WTC11 (cell line): ENCODE results near the gene ALPK1. TPM values are rescaled to one million over a fixed set of nuclear protein-coding genes. Genes with fewer than 3 reads are reported as not detected.

ENCODE experiments used
- ATAC-seq: fragments of 200-7000 bp; cut with Tn5 transposase; 2 replicates; pipeline ENCODE4 v1.10.0; 2021; ENCODE audit warnings: mild to moderate bottlenecking, moderate library complexity
- CTCF ChIA-PET: fragments of 300-600 bp; sonication (Branson Sonifier 250); formaldehyde crosslinking; loops from one replicate; lab custom pipeline; 2021; ENCODE audit warnings: antibody characterized with exemption; lab: Charles Lee
- POLR2A ChIA-PET: fragments of 350-600 bp; sonication (Branson Sonifier 250); formaldehyde crosslinking; loops from one replicate; lab custom pipeline; 2021; ENCODE audit warnings: antibody characterized with exemption; lab: Charles Lee
- DNase-seq: peaks from one replicate; pipeline ENCODE4 v3.0.0; 2021; ENCODE audit warnings: low spot score
- H3K27ac Mint-ChIP-seq: 2 replicates; pipeline ENCODE4 v1.8.0; 2021; ENCODE audit warnings: mixed read lengths
- H3K27me3 Mint-ChIP-seq: 2 replicates; pipeline ENCODE4 v1.8.0; 2021; ENCODE audit warnings: low read depth, mild to moderate bottlenecking, moderate library complexity, mixed read lengths
- H3K36me3 Mint-ChIP-seq: 2 replicates; pipeline ENCODE4 v1.8.0; 2021; ENCODE audit warnings: mixed read lengths
- H3K4me1 Mint-ChIP-seq: 2 replicates; pipeline ENCODE4 v1.8.0; 2022; ENCODE audit warnings: mixed read lengths
- H3K4me3 Mint-ChIP-seq: 2 replicates; pipeline ENCODE4 v1.8.0; 2021; ENCODE audit warnings: mild to moderate bottlenecking, moderate library complexity, mixed read lengths
- H3K9me3 Mint-ChIP-seq: 2 replicates; pipeline ENCODE4 v1.8.0; 2021; ENCODE audit warnings: mixed read lengths
- CREB1 ChIP-seq: sonication (generic); formaldehyde crosslinking; IDR thresholded peaks from 2 replicates; pipeline ENCODE4 v1.8.0; 2023; ENCODE audit warnings: mild to moderate bottlenecking, missing genetic modification reagents
- ESRRA ChIP-seq: sonication (generic); formaldehyde crosslinking; IDR thresholded peaks from 2 replicates; pipeline ENCODE4 v1.8.1; 2022; ENCODE audit warnings: mild to moderate bottlenecking, missing genetic modification reagents, borderline replicate concordance
- ETV6 ChIP-seq: sonication (generic); formaldehyde crosslinking; IDR thresholded peaks from 2 replicates; pipeline ENCODE4 v1.8.1; 2022; ENCODE audit warnings: mild to moderate bottlenecking, missing genetic modification reagents
- FOXJ3 ChIP-seq: sonication (generic); formaldehyde crosslinking; IDR thresholded peaks from 2 replicates; pipeline ENCODE4 v1.9.0; 2021; ENCODE audit warnings: missing genetic modification reagents, mild to moderate bottlenecking, borderline replicate concordance
- GRHL2 ChIP-seq: fragments of 250-450 bp; sonication (Bioruptor Pico); IDR thresholded peaks from 2 replicates; pipeline ENCODE4 v1.8.0; 2022; ENCODE audit warnings: mild to moderate bottlenecking, moderate library complexity; ENCODE audit not compliant: insufficient replicate concordance, severe bottlenecking
- GTF2I ChIP-seq: fragments of 250-450 bp; sonication (Bioruptor Pico); conservative IDR thresholded peaks from 2 replicates; pipeline ENCODE4 v1.4.0; 2021; ENCODE audit warnings: mild to moderate bottlenecking
- HMGA2 ChIP-seq: fragments of 250-450 bp; sonication (Bioruptor Pico); IDR thresholded peaks from 2 replicates; pipeline ENCODE4 v1.4.0; 2021; ENCODE audit warnings: mild to moderate bottlenecking, moderate library complexity
- MXD4 ChIP-seq: fragments of 250-450 bp; sonication (Bioruptor Pico); IDR thresholded peaks from 2 replicates; pipeline ENCODE4 v1.8.0; 2021; ENCODE audit warnings: mild to moderate bottlenecking, moderate library complexity, borderline replicate concordance
- NR2C2 ChIP-seq: sonication (generic); formaldehyde crosslinking; IDR thresholded peaks from 2 replicates; pipeline ENCODE4 v1.8.0; 2022; ENCODE audit warnings: mild to moderate bottlenecking, missing genetic modification reagents
- NR3C1 ChIP-seq: sonication (generic); formaldehyde crosslinking; conservative IDR thresholded peaks from 2 replicates; pipeline ENCODE4 v1.8.1; 2023; ENCODE audit warnings: low read depth, mild to moderate bottlenecking, missing genetic modification reagents
- PRRX2 ChIP-seq: fragments of 250-450 bp; sonication (Bioruptor Pico); IDR thresholded peaks from 2 replicates; pipeline ENCODE4 v1.8.0; 2021; ENCODE audit warnings: mild to moderate bottlenecking
- RELA ChIP-seq: sonication (generic); formaldehyde crosslinking; IDR thresholded peaks from 2 replicates; pipeline ENCODE4 v1.8.1; 2022; ENCODE audit warnings: missing genetic modification reagents, mild to moderate bottlenecking, borderline replicate concordance
- SP1 ChIP-seq: sonication (generic); formaldehyde crosslinking; conservative IDR thresholded peaks from 2 replicates; pipeline ENCODE4 v1.8.1; 2022; ENCODE audit warnings: missing genetic modification reagents
- TEAD1 ChIP-seq: sonication (generic); formaldehyde crosslinking; IDR thresholded peaks from 2 replicates; pipeline ENCODE4 v1.8.0; 2022; ENCODE audit warnings: mild to moderate bottlenecking, missing genetic modification reagents
- TEAD4 ChIP-seq: sonication (generic); formaldehyde crosslinking; IDR thresholded peaks from 2 replicates; pipeline ENCODE4 v1.8.0; 2022; ENCODE audit warnings: mild to moderate bottlenecking, missing genetic modification reagents
- ZNF396 ChIP-seq: fragments of 250-450 bp; sonication (Bioruptor Pico); IDR thresholded peaks from 2 replicates; pipeline ENCODE4 v1.8.0; 2021; ENCODE audit warnings: mild to moderate bottlenecking, moderate library complexity, borderline replicate concordance
- ZNF416 ChIP-seq: fragments of 250-450 bp; sonication (Bioruptor Pico); IDR thresholded peaks from 2 replicates; pipeline ENCODE4 v1.9.0; 2021; ENCODE audit warnings: mild to moderate bottlenecking, inconsistent platforms
- total RNA-seq: library from RNA; stranded (reverse); gene quantifications from 3 replicates; pipeline ENCODE4 v1.2.3, GENCODE V29; 2021
- TF ChIP-seq, protein P1 (sequence below): sonication (generic); formaldehyde crosslinking; IDR thresholded peaks from 2 replicates; pipeline ENCODE4 v1.8.1; 2022; ENCODE audit warnings: mild to moderate bottlenecking, moderate library complexity, missing genetic modification reagents
- TF ChIP-seq, protein P2 (sequence below): sonication (generic); formaldehyde crosslinking; IDR thresholded peaks from 2 replicates; pipeline ENCODE4 v1.8.1; 2023; ENCODE audit warnings: mild to moderate bottlenecking, missing genetic modification reagents
- TF ChIP-seq, protein P3 (sequence below): sonication (generic); formaldehyde crosslinking; IDR thresholded peaks from 2 replicates; pipeline ENCODE4 v1.8.1; 2023; ENCODE audit warnings: mild to moderate bottlenecking, missing genetic modification reagents, moderate library complexity
- TF ChIP-seq, protein P4 (sequence below): sonication (generic); formaldehyde crosslinking; IDR thresholded peaks from 2 replicates; pipeline ENCODE4 v1.8.0; 2023; ENCODE audit warnings: missing genetic modification reagents, mild to moderate bottlenecking, borderline replicate concordance
- TF ChIP-seq, protein P5 (sequence below): sonication (generic); formaldehyde crosslinking; IDR thresholded peaks from 2 replicates; pipeline ENCODE4 v1.8.1; 2023; ENCODE audit warnings: mild to moderate bottlenecking, missing genetic modification reagents
- TF ChIP-seq, protein P6 (sequence below): sonication (generic); formaldehyde crosslinking; IDR thresholded peaks from 2 replicates; pipeline ENCODE4 v1.8.1; 2022; ENCODE audit warnings: low read depth, mild to moderate bottlenecking, moderate library complexity, missing genetic modification reagents, borderline replicate concordance

ALPK1 gene
- total RNA-seq, 1 experiment from 2014 or later: 0.50 TPM

DNA sequence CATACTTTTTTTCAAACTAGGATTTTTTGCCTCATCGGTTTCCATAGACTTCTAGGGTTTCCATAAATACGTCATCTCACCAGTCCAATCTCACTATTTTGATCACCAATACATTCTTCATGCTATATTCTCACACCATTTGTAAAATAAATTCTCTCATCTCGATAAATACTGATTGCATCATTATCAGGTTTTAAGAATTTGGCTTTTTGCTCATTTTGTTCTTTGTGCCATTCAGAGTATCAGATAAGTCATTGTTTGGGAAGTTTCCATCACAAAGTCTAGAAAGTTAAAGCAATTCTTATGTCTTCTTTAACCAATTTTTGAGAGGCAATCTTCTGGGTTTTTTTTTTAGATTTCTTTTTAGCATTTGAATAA lies 81.1 kb downstream of the ALPK1 start:
- no peaks in the 10 kb centered on the region; the same call in 1 of the 2 replicates for H3K9me3 Mint-ChIP-seq
- POLR2A ChIA-PET: no interaction called here
- TF ChIP-seq, protein P1, sequence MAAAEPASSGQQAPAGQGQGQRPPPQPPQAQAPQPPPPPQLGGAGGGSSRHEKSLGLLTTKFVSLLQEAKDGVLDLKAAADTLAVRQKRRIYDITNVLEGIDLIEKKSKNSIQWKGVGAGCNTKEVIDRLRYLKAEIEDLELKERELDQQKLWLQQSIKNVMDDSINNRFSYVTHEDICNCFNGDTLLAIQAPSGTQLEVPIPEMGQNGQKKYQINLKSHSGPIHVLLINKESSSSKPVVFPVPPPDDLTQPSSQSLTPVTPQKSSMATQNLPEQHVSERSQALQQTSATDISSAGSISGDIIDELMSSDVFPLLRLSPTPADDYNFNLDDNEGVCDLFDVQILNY (CRISPR knock-in tag): no peak
- TF ChIP-seq, all 79 proteins: peak for 0
- peaks cover 39% of the 10 kb centered on the region for H3K27me3 Mint-ChIP-seq
- H3K4me1 Mint-ChIP-seq: peaks cover 8% of the 10 kb centered on the region
- DNase-seq: no peak
- CTCF ChIA-PET: no interaction called here
- H3K4me3 Mint-ChIP-seq: no peak overlapping the region
- no peak overlapping the region for H3K27ac Mint-ChIP-seq
- no peak for ATAC-seq
- no peaks in the 10 kb centered on the region for H3K36me3 Mint-ChIP-seq

DNA sequence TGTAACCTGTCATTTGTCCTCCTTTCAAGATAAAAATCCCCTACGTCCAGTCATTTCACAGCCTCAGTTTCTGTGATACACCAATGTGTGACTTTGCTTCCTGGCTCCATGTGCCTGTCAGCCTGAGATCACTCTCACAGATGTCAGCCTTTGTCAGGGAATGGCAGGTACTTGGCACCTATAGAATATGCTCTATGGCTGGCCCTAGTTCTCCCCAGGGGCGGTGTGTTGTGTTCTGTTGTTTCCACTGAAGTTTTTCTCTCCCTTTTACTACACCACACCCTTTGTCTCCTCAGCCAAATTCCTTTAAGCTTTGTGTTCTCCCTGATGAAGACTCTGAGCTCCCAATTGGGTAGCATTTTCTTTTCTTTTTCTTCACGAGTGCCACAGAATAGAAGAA lies 81.7 kb downstream of the ALPK1 start:
- ChIA-PET CTCF (interaction anchor here (0.6 to 1.1 kb wide), 10 partner anchors 18 to 1305 kb away, joined by 3 to 11 read pairs (median 3); no protein-coding TSS in a partner anchor), POLR2A (no interaction called here)
- Mint-ChIP-seq H3K4me3 (peak overlapping the region; percentile 59), H3K27ac (no peak overlapping the region), H3K36me3 (no peaks in the 10 kb centered on the region), H3K27me3 (peaks cover 39% of the 10 kb centered on the region), H3K9me3 (no peaks in the 10 kb centered on the region; the same call in 1 of the 2 replicates), H3K4me1 (peaks cover 8% of the 10 kb centered on the region)
- no peak for TF ChIP-seq GRHL2 (CRISPR knock-in tag)
- no peak for TF ChIP-seq NR2C2
- TF ChIP-seq ZNF416 (CRISPR knock-in tag): no peak
- no peak for TF ChIP-seq TEAD4
- TF ChIP-seq, protein P2, sequence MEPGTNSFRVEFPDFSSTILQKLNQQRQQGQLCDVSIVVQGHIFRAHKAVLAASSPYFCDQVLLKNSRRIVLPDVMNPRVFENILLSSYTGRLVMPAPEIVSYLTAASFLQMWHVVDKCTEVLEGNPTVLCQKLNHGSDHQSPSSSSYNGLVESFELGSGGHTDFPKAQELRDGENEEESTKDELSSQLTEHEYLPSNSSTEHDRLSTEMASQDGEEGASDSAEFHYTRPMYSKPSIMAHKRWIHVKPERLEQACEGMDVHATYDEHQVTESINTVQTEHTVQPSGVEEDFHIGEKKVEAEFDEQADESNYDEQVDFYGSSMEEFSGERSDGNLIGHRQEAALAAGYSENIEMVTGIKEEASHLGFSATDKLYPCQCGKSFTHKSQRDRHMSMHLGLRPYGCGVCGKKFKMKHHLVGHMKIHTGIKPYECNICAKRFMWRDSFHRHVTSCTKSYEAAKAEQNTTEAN (CRISPR knock-in tag): no peak
- TF ChIP-seq, protein P3, sequence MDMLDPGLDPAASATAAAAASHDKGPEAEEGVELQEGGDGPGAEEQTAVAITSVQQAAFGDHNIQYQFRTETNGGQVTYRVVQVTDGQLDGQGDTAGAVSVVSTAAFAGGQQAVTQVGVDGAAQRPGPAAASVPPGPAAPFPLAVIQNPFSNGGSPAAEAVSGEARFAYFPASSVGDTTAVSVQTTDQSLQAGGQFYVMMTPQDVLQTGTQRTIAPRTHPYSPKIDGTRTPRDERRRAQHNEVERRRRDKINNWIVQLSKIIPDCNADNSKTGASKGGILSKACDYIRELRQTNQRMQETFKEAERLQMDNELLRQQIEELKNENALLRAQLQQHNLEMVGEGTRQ (CRISPR knock-in tag): no peak
- TF ChIP-seq ETV6 (CRISPR knock-in tag): no peak
- no peak for TF ChIP-seq ZNF396
- no peak for TF ChIP-seq GTF2I
- TF ChIP-seq RELA (CRISPR knock-in tag): no peak
- no peak for TF ChIP-seq TEAD1
- TF ChIP-seq, protein P4, sequence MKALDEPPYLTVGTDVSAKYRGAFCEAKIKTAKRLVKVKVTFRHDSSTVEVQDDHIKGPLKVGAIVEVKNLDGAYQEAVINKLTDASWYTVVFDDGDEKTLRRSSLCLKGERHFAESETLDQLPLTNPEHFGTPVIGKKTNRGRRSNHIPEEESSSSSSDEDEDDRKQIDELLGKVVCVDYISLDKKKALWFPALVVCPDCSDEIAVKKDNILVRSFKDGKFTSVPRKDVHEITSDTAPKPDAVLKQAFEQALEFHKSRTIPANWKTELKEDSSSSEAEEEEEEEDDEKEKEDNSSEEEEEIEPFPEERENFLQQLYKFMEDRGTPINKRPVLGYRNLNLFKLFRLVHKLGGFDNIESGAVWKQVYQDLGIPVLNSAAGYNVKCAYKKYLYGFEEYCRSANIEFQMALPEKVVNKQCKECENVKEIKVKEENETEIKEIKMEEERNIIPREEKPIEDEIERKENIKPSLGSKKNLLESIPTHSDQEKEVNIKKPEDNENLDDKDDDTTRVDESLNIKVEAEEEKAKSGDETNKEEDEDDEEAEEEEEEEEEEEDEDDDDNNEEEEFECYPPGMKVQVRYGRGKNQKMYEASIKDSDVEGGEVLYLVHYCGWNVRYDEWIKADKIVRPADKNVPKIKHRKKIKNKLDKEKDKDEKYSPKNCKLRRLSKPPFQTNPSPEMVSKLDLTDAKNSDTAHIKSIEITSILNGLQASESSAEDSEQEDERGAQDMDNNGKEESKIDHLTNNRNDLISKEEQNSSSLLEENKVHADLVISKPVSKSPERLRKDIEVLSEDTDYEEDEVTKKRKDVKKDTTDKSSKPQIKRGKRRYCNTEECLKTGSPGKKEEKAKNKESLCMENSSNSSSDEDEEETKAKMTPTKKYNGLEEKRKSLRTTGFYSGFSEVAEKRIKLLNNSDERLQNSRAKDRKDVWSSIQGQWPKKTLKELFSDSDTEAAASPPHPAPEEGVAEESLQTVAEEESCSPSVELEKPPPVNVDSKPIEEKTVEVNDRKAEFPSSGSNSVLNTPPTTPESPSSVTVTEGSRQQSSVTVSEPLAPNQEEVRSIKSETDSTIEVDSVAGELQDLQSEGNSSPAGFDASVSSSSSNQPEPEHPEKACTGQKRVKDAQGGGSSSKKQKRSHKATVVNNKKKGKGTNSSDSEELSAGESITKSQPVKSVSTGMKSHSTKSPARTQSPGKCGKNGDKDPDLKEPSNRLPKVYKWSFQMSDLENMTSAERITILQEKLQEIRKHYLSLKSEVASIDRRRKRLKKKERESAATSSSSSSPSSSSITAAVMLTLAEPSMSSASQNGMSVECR (CRISPR knock-in tag): no peak
- ATAC-seq (peak; percentile 10), DNase-seq (no peak)

DNA sequence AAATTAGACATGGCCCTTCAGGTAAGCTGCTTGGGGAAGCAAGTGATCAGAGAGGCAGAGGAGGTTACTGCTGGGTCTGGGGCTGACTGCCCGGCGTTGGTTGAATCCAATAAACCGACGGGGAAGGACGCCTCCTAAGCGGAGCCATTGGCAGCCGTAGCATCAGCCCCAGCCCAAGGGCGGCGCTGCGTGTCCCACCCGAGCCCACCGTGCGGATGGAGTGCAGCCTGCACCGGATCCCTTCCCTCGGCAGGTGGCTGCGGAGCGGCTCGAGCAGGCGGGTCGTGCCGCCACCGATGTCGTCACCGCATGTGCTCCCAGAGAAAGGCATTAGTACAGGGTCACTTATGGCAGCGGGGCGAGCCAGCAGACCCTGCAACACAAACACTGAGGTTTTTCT lies 82.1 kb downstream of the ALPK1 start:
- CTCF ChIA-PET: interaction anchor here (0.6 to 1.1 kb wide), 10 partner anchors 18 to 1305 kb away, joined by 3 to 11 read pairs (median 3); no protein-coding TSS in a partner anchor
- no peaks in the 10 kb centered on the region; the same call in 1 of the 2 replicates for H3K9me3 Mint-ChIP-seq
- peak overlapping the region; percentile 59 for H3K4me3 Mint-ChIP-seq
- no peaks in the 10 kb centered on the region for H3K36me3 Mint-ChIP-seq
- H3K27me3 Mint-ChIP-seq: peaks cover 39% of the 10 kb centered on the region
- H3K27ac Mint-ChIP-seq: no peak overlapping the region
- POLR2A ChIA-PET: no interaction called here
- H3K4me1 Mint-ChIP-seq: peaks cover 8% of the 10 kb centered on the region
- DNase-seq (peak; percentile 91), ATAC-seq (peak; percentile 100)
- TF ChIP-seq, protein P5, sequence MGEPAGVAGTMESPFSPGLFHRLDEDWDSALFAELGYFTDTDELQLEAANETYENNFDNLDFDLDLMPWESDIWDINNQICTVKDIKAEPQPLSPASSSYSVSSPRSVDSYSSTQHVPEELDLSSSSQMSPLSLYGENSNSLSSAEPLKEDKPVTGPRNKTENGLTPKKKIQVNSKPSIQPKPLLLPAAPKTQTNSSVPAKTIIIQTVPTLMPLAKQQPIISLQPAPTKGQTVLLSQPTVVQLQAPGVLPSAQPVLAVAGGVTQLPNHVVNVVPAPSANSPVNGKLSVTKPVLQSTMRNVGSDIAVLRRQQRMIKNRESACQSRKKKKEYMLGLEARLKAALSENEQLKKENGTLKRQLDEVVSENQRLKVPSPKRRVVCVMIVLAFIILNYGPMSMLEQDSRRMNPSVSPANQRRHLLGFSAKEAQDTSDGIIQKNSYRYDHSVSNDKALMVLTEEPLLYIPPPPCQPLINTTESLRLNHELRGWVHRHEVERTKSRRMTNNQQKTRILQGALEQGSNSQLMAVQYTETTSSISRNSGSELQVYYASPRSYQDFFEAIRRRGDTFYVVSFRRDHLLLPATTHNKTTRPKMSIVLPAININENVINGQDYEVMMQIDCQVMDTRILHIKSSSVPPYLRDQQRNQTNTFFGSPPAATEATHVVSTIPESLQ: no peak
- no peak; the same call in 1 of the 2 replicates for TF ChIP-seq SP1 (CRISPR knock-in tag)
- TF ChIP-seq ESRRA (CRISPR knock-in tag): no peak
- no peak for TF ChIP-seq FOXJ3 (CRISPR knock-in tag)
- TF ChIP-seq HMGA2 (CRISPR knock-in tag): no peak
- no peak for TF ChIP-seq ZNF396
- no peak for TF ChIP-seq MXD4 (CRISPR knock-in tag)
- TF ChIP-seq CREB1: no peak
- TF ChIP-seq, protein P6, sequence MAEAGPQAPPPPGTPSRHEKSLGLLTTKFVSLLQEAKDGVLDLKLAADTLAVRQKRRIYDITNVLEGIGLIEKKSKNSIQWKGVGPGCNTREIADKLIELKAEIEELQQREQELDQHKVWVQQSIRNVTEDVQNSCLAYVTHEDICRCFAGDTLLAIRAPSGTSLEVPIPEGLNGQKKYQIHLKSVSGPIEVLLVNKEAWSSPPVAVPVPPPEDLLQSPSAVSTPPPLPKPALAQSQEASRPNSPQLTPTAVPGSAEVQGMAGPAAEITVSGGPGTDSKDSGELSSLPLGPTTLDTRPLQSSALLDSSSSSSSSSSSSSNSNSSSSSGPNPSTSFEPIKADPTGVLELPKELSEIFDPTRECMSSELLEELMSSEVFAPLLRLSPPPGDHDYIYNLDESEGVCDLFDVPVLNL (CRISPR knock-in tag): no peak
- no peak for TF ChIP-seq NR3C1 (CRISPR knock-in tag)
- TF ChIP-seq PRRX2 (CRISPR knock-in tag): no peak
